B cell (primary cell): ENCODE measurements around the gene DOCK3. TPM values are rescaled to one million over a fixed set of nuclear protein-coding genes. Genes with fewer than 3 reads are reported as not detected.

Experiments
- ATAC-seq: fragments of 200-7000 bp; cut with Tn5 transposase; one replicate; pipeline ENCODE4 v1.10.0; 2021; ENCODE audit warnings: low read depth, mild to moderate bottlenecking, moderate number of reproducible peaks, moderate library complexity
- CTCF ChIA-PET: fragments of 350-600 bp; sonication (Branson Sonifier 250); formaldehyde crosslinking; loops from one replicate; lab custom pipeline; 2021; ENCODE audit warnings: antibody characterized with exemption, inconsistent platforms; lab: Charles Lee
- POLR2A ChIA-PET: fragments of 350-600 bp; sonication (Branson Sonifier 250); formaldehyde crosslinking; loops from one replicate; lab custom pipeline; 2021; ENCODE audit warnings: antibody characterized with exemption; lab: Charles Lee
- DNase-seq: peaks from one replicate; pipeline ENCODE4 v3.0.0; 2013
- H2AFZ ChIP-seq: 2 replicates; pipeline ENCODE4 v1.6.1; 2012; ENCODE audit warnings: mild to moderate bottlenecking, low read depth, low read length; ENCODE audit not compliant: insufficient read depth, poor library complexity, severe bottlenecking
- H3K27ac ChIP-seq, 2 donors: 1 replicate in 1 of 2; 2 replicates in 1 of 2; pipeline ENCODE4 v1.5.1; 2012 to 2013; ENCODE audit warnings: low read length in 2 of 2, mild to moderate bottlenecking in 2 of 2, moderate library complexity in 1 of 2
- H3K27me3 ChIP-seq, 4 experiments: fragments of 200-600 bp in 1 of 4; sonication (generic) in 1 of 4; replicated peaks in 1 of 4; 1 replicate in 2 of 4; 2 replicates in 2 of 4; pipeline versions ENCODE4 v1.6.1 to v1.7.0; 2013 to 2016; ENCODE audit warnings: low read length in 3 of 4, mild to moderate bottlenecking in 2 of 4, mixed read lengths in 1 of 4, moderate library complexity in 1 of 4; ENCODE audit not compliant: insufficient read depth in 4 of 4, control insufficient read depth in 3 of 4; ENCODE audit errors: control extremely low read depth in 1 of 4
- H3K36me3 ChIP-seq, 2 experiments: replicated peaks in 1 of 2; 1 replicate in 1 of 2; 2 replicates in 1 of 2; pipeline versions ENCODE4 v1.6.1 to v1.7.1; 2013; ENCODE audit warnings: low read length in 1 of 2; ENCODE audit not compliant: insufficient read depth in 2 of 2, control insufficient read depth in 1 of 2; ENCODE audit errors: control extremely low read depth in 1 of 2, extremely low read depth in 1 of 2
- H3K4me1 ChIP-seq, 2 donors: fragments of 200-600 bp in 1 of 2; sonication (generic) in 1 of 2; 1 replicate in 1 of 2; 2 replicates in 1 of 2; pipeline versions ENCODE4 v1.5.1 to v1.6.1; 2013 to 2017; ENCODE audit warnings: low read length in 2 of 2; ENCODE audit not compliant: control insufficient read depth in 2 of 2, insufficient read depth in 2 of 2
- H3K4me2 ChIP-seq: replicated peaks from 2 replicates; pipeline ENCODE3; 2012; ENCODE audit warnings: mild to moderate bottlenecking, low read depth, low read length; ENCODE audit not compliant: poor library complexity, severe bottlenecking
- H3K4me3 ChIP-seq, 5 experiments: fragments of 200-600 bp in 1 of 5; sonication (generic) in 1 of 5; 1 replicate in 3 of 5; 2 replicates in 2 of 5; pipeline versions ENCODE4 v1.5.1 to v1.7.0; 2011 to 2016; ENCODE audit warnings: low read length in 4 of 5, mild to moderate bottlenecking in 4 of 5, low read depth in 2 of 5, control low read depth in 1 of 5, moderate library complexity in 1 of 5; ENCODE audit not compliant: insufficient read depth in 1 of 5; ENCODE audit errors: control extremely low read depth in 1 of 5, extremely low read depth in 1 of 5
- H3K79me2 ChIP-seq: fragments of 200-600 bp; sonication (generic); one replicate; pipeline ENCODE4 v1.6.0; 2016; ENCODE audit warnings: low read length; ENCODE audit not compliant: control insufficient read depth, insufficient read depth
- H3K9ac ChIP-seq: fragments of 200-600 bp; sonication (generic); 2 replicates; pipeline ENCODE4 v1.6.1; 2017; ENCODE audit warnings: mild to moderate bottlenecking, low read length, moderate library complexity
- H3K9me3 ChIP-seq, 3 donors: one replicate each; pipeline versions ENCODE4 v1.6.1 to v1.7.1; 2013; ENCODE audit warnings: low read length in 2 of 3; ENCODE audit not compliant: control insufficient read depth in 2 of 3, insufficient read depth in 1 of 3; ENCODE audit errors: control extremely low read depth in 1 of 3
- H4K20me1 ChIP-seq: 2 replicates; pipeline ENCODE4 v1.6.0; 2012; ENCODE audit warnings: mild to moderate bottlenecking, low read length; ENCODE audit not compliant: insufficient read depth, control insufficient read depth, poor library complexity, severe bottlenecking
- H3K27ac Mint-ChIP-seq: one replicate; pipeline ENCODE4 v1.8.0; 2021; ENCODE audit warnings: mixed read lengths
- H3K27me3 Mint-ChIP-seq: one replicate; pipeline ENCODE4 v1.8.0; 2021; ENCODE audit warnings: mixed read lengths
- H3K4me1 Mint-ChIP-seq: one replicate; pipeline ENCODE4 v1.8.0; 2021; ENCODE audit warnings: mixed read lengths
- H3K4me3 Mint-ChIP-seq: one replicate; pipeline ENCODE4 v1.8.0; 2021; ENCODE audit warnings: mixed read lengths
- H3K9me3 Mint-ChIP-seq: one replicate; pipeline ENCODE4 v1.8.0; 2022; ENCODE audit warnings: mixed read lengths; ENCODE audit not compliant: insufficient read depth
- CTCF ChIP-seq: fragments of 200-600 bp; IDR thresholded peaks from one replicate; pipeline ENCODE4 v1.8.0; 2022; ENCODE audit warnings: antibody characterized with exemption, mild to moderate bottlenecking
- EZH2 ChIP-seq: IDR thresholded peaks from 2 replicates; pipeline ENCODE4 v1.6.1; 2012; ENCODE audit warnings: borderline replicate concordance, low read depth, mild to moderate bottlenecking, moderate library complexity, low read length; ENCODE audit not compliant: insufficient read depth, poor library complexity, severe bottlenecking
- WGBS: methylation state at CpG from one replicate; pipeline ENCODE4 v1.1.5; 2013; ENCODE audit warnings: missing lambda C conversion rate; ENCODE audit not compliant: insufficient coverage; 5-methylcytosine and 5-hydroxymethylcytosine counted together
- intact Hi-C: fragments of 100-400 bp; cut with micrococcal nuclease; formaldehyde crosslinking; loops from one replicate; pipeline ENCODE4 v1.10.0; 2022
- polyA plus RNA-seq: library from polyadenylated mRNA; depleted of rRNA; stranded (reverse); fragments of >200 nt; gene quantifications from 2 replicates; pipeline ENCODE4 v1.2.3, GENCODE V29; 2012
- total RNA-seq, 2 donors: library from RNA; stranded (reverse); fragments of 120-200 nt in 1 of 2; gene quantifications; 1 replicate in 1 of 2; 2 replicates in 1 of 2; pipeline versions ENCODE4 v1.2.3 to v1.2.4, GENCODE V29; 2013 to 2022

DOCK3 gene
- total and polyA plus RNA-seq, 2 donors (not counting 1 experiment from before 2014, with no cell fraction given), result 0.06 to 0.30 TPM

- TF ChIP-seq EZH2 (no peak), CTCF (no peak)
- no peaks in the 10 kb centered on the region for H3K4me1 ChIP-seq
- H3K36me3 ChIP-seq, result no peaks in the 10 kb centered on the region
- WGBS, result no CpG with 5 or more reads among the region's 1 CpG
- POLR2A ChIA-PET, result no interaction called here
- DNase-seq, result no peak
- no peaks in the 10 kb centered on the region for H4K20me1 ChIP-seq
- H3K4me2 ChIP-seq, result no peak overlapping the region
- no peak overlapping the region for H3K4me3 ChIP-seq
- peaks cover 1 to 5% (median 5%) of the 10 kb centered on the region in 3 donors for H3K9me3 ChIP-seq
- H3K9ac ChIP-seq, result no peak overlapping the region
- no peak for ATAC-seq
- Mint-ChIP-seq H3K9me3 (no peaks in the 10 kb centered on the region), H3K4me3 (no peak overlapping the region), H3K27me3 (peaks cover 20% of the 10 kb centered on the region), H3K4me1 (no peaks in the 10 kb centered on the region), H3K27ac (no peak overlapping the region)
- no peaks in the 10 kb centered on the region for H3K79me2 ChIP-seq
- CTCF ChIA-PET, result no interaction called here
- H2AFZ ChIP-seq, result no peak overlapping the region
- intact Hi-C loops, result no loop called here
- H3K27me3 ChIP-seq, result peaks cover 0 to 5% (median 2%) of the 10 kb centered on the region in 4 experiments
- no peak overlapping the region for H3K27ac ChIP-seq
These were observed 608.7 kb downstream of the DOCK3 start for GRCh38 chr3:51283421-51283820.

GRCh38 chr3:51295625-51296024, 620.9 kb downstream of the DOCK3 start:
- Histone ChIP-seq H3K27me3 (no peaks in the 10 kb centered on the region), H3K4me2 (peak overlapping the region; percentile 2), H3K79me2 (no peaks in the 10 kb centered on the region), H3K36me3 (no peaks in the 10 kb centered on the region), H3K4me3 (no peak overlapping the region), H3K4me1 (peaks cover 7 to 12% of the 10 kb centered on the region in 2 donors), H3K27ac (no peak overlapping the region), H4K20me1 (no peaks in the 10 kb centered on the region), H3K9me3 (peaks cover 0 to 3% (median 1%) of the 10 kb centered on the region in 3 donors), H3K9ac (no peak overlapping the region), H2AFZ (no peak overlapping the region)
- no peak overlapping the region for H3K4me3 Mint-ChIP-seq
- H3K27ac Mint-ChIP-seq, result peak overlapping the region; percentile 64
- POLR2A ChIA-PET, result no interaction called here
- CTCF ChIA-PET, result no interaction called here
- H3K27me3 Mint-ChIP-seq, result peaks cover 3% of the 10 kb centered on the region
- H3K9me3 Mint-ChIP-seq, result peaks cover 2% of the 10 kb centered on the region
- DNase-seq, result peak; percentile 48
- 33% methylated on average over 1 of the region's 2 CpGs for WGBS
- peak; percentile 47 for ATAC-seq
- peaks cover 14% of the 10 kb centered on the region for H3K4me1 Mint-ChIP-seq
- TF ChIP-seq EZH2 (no peak), CTCF (no peak)
- intact Hi-C loops, result no loop called here
